ENCODE data around the gene RTN4.

- no peak for TF ChIP-seq POLR2A (IDR thresholded peaks at IDR 0.05)
- no peak for TF ChIP-seq CTCF (IDR thresholded peaks at IDR 0.05)
Measured at GRCh38 chr2:55097082-55097460, 46.8 kb upstream of the RTN4 start.

All from prostate gland (tissue), 2 donors.